GM21786 (cell line): Measurements from ENCODE around the gene VASP.
A peak's percentile ranks its signal among the peaks of the same experiment; 100 is the strongest.
"Not testable (repeated sequence)": the region's sequence is repeated elsewhere in the genome, so short reads cannot be mapped to it uniquely, and the experiment has no call there.

Experiments
- ATAC-seq: cut with Tn5 transposase; IDR thresholded peaks from one replicate; pipeline ENCODE4 v1.9.1; 2021; ENCODE audit not compliant: unreplicated experiment

The VASP gene

DNA sequence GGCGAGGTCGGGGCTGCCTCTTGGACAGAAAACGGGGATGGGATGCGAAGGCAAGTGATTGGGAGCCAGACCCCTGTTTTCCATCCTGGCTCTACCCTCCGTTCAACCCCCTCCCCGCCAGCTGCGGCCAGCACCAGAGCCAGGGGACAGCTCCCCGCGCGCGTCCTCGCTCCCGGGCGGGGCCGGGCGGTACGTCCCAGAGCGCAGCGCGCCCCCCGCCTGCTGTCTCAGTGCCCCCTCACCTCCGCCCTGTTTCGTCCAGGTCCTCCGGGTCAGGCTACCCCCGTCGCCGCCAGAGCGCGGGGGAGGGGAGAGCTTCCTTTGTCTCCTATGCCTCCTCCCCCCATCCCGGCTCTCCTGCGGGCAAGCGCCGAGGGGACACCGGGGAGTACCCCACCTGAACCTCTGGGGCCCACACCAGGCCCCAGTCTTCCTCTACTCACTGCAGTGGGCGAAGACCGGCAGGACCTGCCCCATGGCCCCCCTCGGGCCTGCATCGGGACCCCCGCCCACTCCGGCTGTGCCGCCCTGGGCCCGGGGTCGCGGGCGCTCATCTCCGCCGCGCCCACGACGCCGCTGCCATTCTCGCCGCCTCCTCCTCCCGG is 10.8 kb upstream of the VASP start:
- no peak for ATAC-seq

DNA sequence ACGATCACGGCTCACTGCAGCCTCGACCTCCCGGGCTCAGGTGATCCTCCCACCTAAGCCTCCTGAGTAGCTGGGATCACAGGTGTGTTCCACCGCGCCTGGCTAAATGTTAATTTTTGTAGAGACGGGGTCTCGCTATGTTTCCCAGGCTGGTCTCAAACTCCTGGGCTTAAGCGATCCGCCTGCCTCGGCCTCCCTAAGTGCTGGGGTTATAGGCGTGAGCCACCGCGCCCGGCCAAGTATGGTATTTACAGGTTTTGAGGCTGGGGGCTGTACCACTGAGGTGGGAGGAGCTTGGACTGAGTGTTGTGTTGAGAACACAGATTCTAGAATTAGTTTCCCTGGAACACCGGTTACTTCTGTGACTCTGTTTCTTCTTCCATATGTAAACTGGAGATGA is 9.5 kb upstream of the VASP start:
- ATAC-seq: no peak

DNA sequence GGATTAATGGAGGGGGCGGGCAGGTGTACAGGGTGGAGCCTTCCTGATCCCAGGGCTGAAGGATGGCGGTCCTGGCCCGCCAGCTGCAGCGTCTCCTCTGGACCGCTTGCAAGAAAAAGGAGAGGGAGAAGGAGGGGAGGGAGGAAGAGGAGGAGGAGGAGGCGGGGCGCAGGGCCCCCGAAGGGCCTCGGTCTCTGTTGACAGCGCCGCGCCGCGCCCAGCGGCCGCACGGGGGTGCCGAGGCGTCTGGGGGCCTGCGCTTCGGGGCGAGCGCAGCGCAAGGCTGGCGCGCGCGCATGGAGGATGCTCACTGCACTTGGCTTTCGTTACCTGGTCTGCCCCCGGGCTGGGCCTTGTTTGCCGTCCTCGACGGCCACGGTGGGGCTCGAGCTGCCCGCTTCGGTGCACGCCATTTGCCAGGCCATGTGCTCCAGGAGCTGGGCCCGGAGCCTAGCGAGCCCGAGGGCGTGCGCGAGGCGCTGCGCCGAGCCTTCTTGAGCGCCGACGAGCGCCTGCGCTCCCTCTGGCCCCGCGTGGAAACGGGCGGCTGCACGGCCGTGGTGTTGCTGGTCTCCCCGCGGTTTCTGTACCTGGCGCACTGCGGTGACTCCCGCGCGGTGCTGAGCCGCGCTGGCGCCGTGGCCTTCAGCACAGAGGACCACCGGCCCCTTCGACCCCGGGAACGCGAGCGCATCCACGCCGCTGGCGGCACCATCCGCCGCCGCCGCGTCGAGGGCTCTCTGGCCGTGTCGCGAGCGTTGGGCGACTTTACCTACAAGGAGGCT is 8.7 kb upstream of the VASP start, which contains the start of gene PPM1N:
PPM1N (plus strand) TSS at position 33 of the 785 bp plus-strand sequence; CDS start at position 63, 30 bp downstream.
- ATAC-seq: no peak

DNA sequence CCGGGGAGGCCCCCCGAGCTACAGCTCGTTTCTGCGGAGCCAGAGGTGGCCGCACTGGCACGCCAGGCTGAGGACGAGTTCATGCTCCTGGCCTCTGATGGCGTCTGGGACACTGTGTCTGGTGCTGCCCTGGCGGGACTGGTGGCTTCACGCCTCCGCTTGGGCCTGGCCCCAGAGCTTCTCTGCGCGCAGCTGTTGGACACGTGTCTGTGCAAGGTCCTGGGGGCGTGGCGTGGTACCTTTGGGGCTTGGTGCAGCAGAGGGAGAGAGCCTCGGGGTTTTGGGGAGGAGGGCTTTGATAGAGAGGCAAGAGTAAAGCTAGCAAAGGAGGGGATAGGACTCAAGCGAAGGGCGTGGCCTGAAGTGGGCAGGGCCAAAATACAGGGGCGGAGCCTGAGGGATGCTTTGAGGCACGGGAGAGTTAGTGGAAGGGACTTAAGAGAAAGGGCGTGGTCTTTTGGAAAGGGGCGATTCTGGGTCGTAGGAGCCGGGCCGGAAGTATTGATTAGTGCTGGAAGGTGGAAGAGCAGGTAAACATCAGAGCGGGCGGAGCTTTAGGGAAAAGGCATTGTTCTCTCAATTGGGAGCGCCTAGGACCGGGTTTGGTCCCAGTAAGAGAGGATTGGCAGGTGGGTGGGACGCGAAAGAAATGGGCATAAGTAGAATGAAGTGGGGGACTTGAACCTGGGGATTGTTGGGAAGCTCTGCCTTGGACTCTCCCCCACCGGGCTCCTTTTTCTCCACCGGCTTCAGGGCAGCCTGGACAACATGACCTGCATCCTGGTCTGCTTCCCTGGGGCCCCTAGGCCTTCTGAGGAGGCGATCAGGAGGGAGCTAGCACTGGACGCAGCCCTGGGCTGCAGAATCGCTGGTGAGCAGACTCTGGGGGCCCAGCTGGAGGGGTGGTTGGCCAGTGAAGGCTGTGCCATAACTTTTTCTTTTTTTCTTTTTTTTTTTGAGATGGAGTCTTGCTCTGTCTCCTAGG is 7.8 kb upstream of the VASP start:
- ATAC-seq: no peak

DNA sequence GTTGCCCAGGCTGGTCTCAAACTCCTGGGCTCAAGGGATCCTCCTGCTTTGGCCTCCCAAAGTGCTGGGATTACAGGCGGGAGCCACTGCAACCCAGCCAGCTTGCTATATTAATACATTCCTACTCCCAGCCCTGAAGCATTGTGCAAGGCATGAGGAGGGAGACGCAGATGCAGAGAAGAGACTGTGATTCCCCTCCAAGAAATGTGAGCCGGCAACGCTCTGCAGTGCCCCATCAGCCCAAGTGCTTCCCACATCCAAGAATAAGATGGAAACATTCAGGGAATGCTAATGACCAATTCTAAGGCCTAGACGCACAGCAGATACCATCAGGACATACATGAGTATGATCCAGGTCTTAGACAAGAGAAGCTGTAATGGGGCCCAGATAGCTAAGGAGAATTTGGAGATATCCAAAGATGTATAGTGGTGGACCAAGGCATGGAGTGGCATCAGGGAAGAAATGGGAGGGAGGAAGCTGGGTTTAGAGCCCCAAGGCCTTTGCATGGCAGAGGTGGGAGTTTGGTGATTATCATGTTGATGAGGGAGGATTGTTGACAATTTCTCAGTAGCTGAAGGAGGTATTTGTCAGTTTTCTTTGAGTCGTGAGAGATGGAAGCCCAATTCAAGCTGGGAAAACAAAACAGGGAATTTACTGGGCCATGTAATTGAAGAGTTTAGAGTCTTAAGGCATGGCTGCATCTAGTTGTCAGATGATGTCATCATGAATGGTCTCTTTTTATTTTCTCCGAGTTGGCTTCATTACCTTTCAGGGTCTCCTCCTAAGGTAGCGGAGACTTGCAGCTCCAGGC is 6.2 kb upstream of the VASP start:
- no peak for ATAC-seq

DNA sequence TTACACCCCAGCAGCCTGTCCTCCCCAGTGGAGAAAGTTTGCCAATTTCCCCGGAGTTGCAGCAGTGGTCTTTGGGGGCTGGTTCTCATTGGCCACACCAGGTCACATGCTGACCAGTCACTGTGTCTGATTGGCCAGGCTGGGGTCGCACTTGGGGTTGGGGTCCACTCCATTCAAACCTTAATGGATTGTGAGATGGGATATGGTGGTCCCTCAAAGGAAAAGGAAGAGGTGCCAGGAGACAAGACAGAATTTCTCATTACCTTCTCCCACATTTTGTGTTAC is 5.6 kb upstream of the VASP start:
- no peak for ATAC-seq

DNA sequence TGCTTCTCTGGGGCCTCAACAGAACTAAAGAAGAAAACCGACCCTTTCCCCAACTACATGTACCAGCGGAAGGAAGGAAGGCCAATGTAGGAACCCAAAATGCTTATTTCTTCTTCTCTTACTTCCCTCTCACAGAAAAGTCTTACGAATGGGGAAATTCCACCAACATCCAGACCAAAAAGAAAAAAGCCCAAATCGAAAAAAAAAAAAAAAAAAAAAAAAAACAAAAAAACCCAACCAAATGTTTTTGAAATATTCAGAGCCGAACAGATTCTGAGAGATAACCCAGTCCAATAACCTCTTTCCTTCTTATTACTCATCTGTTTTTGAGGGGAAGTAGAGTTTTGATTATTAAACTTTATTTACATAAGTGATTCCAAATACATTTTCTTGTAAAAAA is 5.2 kb upstream of the VASP start:
- ATAC-seq: no peak

DNA sequence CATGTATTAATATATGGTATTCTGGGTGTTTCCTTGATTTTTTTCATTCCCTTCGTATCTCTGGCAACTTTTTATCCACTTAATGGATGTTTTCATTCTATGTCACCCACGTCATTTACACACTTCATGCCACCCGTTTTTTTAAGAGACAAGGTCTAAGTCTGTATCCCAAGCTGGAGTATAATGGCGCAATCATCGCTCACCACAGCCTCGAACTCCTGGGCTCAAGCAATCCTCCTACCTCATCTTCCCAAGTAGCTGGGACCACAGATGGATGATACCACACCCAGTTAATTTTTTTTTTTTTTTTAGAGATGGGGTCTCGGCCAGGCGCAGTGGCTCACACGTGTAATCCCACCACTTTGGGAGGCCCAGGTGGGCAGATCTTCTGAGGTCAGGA is 3.4 kb upstream of the VASP start:
- no peak for ATAC-seq

DNA sequence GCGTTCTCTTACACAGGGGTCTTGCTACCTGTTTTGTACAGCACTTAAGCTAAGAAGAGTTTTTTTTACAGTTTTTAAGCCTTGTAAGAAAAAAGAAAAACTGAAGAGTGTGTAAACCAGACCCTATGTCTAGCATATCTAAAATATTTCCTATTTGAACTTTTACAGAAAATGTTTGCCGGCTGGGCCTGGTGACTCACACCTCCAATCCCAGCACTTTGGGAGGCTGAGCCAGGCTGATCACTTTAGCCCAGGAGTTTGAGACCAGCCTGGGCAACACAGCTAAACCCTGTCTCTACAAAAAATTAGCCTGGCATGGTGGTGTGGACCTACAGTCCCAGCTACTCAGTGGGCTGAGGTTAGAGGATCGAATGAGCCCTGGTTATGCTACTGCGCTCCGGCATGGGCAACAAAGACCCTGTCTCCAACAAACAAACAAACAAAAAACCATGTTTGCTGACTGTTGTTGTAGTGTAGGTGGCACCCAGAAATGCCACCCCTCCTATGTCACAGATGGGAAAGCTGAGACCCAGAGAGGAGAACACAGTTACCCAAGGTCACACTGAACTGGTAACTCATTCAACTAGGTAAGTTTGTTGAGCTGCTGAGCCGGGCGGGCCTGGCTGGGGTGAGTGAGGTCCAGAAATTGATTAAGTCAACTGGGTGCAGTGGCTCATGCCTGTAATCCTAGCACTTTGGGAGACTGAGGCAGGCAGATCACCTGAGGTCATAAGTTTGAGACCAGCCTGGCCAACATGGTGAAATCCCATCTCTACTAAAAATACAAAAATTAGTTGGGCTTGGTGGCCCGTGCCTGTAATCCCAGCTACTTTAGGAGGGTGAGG is 1.9 kb upstream of the VASP start:
- ATAC-seq: no peak

DNA sequence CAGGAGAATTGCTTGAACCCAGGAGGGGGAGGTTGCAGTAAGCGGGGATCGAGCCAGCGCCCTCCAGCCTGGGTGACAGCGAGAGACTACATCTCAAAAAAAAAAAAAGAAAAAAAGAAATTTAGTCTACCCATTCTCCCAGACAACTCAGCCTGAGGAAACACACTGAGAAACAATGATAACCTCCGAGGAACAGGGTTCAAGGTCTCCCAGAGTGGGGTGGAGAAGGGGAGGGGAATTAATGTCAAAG is 1.4 kb upstream of the VASP start:
- no peak for ATAC-seq

DNA sequence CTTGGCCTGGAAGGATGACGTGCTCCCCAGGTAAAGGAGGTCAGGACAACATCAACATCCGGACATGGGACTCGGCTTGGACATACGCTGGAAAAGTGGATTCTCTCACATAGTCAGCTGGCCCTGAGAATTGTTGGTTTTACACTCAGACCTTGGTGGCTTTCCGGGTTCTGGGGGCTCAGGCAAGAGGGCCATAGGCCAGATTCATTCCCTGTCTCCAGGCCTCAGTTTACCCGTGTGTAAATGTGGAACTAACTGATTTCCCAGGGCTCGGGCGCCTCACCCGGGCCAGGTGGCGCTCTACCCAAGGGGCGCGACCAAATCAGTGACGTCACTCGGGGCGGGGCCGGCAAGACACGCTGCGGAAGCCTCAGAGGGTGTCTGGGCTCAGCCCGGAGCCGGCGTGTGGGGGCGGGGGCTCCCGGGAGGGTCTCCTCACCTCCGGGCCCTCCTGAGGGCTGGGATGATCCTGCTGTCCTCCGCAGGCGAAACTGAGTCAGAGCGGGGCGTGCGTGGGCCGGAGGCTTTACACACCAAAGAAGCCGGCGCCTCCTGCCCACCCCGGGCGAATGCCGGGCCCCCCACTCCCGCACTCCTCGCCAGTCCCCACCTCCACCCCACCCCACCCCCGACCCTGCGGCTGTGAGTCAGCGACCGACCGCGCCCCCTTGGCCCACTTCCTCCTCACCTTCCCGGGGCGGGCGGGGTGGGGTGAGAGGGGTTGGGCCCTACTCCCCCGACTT is 862 bp upstream of the VASP start:
- ATAC-seq: peak; percentile 42

DNA sequence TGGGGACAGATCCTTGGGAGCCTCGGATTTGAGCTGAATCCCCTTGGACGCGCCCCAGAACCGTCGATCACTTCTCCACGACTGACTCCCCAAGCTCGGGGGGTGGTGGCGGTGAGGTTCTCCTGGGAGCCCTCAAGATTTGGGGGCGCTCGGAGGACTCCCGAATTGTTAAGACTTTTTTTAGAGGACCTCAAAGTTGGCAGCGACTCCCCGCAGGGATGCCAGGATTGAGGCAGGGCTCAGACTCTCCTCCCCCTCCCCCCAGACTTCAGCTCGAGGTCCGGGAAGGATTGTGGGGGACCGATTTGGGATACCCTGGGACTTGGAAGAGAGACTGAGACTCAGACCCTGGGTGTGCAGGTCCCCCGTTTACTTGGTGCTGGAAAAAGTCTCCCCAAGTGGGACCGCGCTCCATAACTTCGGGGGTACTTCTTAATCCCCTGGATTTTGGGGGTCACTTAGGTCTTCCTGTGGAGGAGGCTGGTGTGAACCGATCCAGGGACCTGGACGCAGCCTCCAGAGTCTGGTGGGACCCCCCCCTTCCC is 665 bp downstream of the VASP start:
- no peak for ATAC-seq

DNA sequence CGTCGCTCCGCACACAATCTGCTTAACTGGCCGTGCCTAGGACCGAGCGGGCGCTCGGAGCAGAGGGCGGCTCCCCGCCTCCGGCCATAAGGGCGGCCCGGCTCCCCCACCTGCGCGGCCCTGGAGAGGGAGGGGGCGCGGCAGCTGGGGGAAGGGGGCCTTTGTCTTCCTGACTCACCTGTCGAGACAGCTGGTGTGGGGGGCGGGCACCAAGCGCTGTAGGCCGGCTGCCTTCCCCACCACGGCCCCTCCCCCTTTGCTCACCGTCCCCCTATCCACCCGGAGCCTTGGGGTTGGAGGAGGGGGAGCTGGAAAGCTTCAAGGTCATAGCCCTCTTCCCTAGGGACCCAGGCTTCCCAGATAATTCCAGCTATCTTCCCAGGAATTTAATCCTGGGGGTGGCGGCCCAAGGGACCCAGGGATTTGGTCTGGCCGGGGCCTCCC is 1.2 kb downstream of the VASP start:
- no peak for ATAC-seq

DNA sequence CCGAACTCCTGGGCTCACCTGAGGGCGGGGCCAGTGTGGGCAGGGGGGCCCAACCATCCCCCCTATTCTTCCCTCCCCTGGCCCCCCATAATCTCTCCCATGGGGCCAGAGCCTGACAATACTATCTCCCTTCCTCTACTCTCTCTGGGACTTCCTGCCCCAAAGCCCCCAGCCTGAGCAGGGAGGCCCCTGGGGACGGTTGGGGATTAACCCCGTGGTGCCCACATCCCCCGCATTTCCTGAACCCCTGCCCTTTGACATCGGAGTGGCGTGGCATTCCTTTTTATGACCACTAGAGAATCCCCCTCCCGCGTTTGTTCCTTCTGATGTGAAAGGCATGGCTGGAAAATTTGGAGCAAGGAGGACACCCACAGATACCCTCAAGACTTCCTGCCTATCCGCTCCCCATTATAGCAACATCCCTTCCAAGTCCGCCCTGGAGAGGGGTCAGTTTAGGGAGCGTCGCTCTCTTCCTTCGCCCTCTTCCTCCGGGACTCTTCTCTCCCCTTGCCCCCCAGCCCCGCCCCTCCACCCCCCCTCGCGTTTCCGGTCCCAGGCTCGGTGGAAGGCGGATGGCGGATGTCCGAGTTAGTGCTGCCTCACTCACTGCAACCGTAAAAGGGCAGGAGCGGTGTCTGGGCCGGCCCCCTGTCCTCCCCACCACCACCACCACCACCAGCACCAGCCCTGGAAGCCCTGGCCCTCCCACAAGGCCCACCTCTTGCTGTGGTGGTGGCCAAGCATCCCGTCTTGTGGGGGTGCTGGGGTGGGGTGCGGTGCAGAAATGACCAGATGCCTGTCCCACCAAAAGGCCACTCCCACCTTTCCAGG is 1.8 kb downstream of the VASP start:
- ATAC-seq: peak; percentile 27

DNA sequence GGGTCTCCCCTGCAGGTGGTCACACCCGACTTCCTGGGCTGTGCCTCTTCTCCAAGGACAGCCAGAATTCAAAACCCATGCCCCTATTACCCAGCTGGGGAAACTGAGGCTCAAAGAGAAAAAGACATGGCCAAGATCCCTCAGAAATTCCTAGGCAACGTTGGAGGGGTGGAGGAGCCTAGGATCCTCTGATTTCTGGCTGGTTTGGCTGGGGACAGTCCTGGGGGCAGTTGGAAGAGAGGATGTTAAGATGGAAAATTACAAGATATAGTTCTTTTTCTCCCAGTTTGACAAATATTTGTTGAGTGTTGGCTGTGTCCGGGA is 2.4 kb downstream of the VASP start:
- ATAC-seq: no peak

DNA sequence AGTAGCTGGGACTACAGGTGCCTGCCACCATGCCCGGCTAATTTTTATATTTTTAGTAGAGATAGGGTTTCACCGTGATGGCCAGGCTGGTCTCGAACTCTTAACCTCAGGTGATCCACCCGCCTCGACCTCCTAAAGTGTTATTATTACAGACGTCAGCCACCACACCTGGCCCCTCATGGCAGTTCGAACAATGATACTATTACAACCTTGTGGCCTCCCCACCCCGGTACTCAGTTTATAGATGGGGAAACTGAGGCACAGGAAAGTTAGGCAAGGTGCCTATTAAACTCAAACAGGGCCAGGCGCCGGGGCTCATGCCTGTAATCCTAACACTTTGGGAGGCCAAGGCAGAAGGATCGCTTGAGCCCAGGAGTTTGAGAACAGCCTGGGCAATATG is 3.1 kb downstream of the VASP start:
- not testable (repeated sequence) for ATAC-seq

DNA sequence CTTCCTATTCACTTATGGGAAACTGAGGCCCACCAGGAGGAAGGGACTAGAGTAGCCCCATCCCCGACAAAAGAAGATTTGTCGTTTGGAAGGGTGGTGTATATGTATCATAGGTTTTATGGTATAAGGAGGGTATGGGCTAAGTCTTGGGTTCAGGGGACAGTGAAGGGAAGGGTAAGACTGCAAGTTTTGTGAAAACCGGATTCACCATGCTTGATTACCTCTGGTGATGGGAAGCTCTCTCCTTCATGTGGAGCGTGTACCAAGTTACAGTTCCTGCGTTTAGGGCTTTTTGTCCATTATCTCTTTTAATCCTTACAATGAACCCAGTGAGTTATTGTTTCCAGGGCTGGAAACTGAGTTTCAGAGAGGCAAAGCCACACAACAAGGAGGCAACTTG is 3.8 kb downstream of the VASP start:
- ATAC-seq: no peak

DNA sequence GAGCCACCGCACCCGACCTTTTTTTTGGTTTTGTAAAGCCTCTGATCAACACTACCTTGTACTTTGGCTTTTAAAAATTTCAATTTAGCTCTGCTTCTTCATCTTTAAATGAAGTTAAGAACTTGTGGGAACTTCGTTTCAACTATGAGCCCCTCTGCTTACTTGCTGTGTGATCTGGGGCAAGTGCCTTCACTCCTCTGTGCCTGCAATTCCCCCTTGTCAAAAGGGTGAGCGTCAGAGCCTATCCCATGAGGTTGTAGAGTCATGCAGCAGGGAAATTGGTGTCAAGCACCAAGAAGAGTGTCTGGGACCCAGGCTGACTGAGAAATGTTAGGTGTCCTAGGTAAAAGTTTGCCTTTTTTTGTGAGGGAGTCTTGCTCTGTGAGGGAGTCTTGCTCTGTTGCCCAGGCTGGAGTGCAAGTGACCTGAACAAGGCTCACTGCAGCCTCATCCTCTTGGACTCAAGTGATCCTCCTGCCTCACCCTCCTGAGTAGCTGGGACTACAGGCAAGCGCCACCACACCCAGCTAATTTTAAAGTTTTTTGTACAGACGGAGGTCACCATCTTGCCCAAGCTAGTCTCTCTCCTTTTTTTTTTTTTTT is 5.7 kb downstream of the VASP start:
- ATAC-seq: no peak
